Cardiac septum (tissue), 1 donor: ENCODE data around the gene UBN1. TPM values are rescaled to one million over a fixed set of nuclear protein-coding genes. Genes with fewer than 3 reads are reported as not detected.
"Not testable (repeated sequence)": the region's sequence is repeated elsewhere in the genome, so short reads cannot be mapped to it uniquely, and the experiment has no call there.

ENCODE experiments used
- DNase-seq: peaks from one replicate; pipeline ENCODE4 v3.0.0-alpha.2; 2020; ENCODE audit warnings: low spot score
- intact Hi-C: fragments of 100-400 bp; cut with DNase I; formaldehyde crosslinking; loops from one replicate; pipeline ENCODE4 v1.14.0; 2022
- total RNA-seq: library from RNA; stranded (reverse); fragmentation: NEBNext Ultra II Directional; extraction: Animal tissue kit (Norgen Biotek cat#: 25700); gene quantifications from one replicate; pipeline ENCODE4 v1.2.1, GENCODE V29; 2021
- donor health status: DM: no; HTN: no; CAD: no.

The UBN1 gene
- total RNA-seq, 1 donor from 2014 or later = 23.6 TPM

- no peak for DNase-seq
- intact Hi-C loops = no loop called here
Measured at GRCh38 chr16:4922721-4923342, 75.6 kb downstream of the UBN1 start.

GRCh38 chr16:4923853-4924252, 76.6 kb downstream of the UBN1 start:
- no peak for DNase-seq
- intact Hi-C loops = no loop called here

GRCh38 chr16:4924593-4925292, 77.5 kb downstream of the UBN1 start:
- intact Hi-C loops = no loop called here
- no peak for DNase-seq

- no peak for DNase-seq
- intact Hi-C loops = no loop called here
Measured at GRCh38 chr16:4925293-4925607, 78.0 kb downstream of the UBN1 start.

GRCh38 chr16:4925791-4926190, 78.5 kb downstream of the UBN1 start:
- DNase-seq = no peak
- intact Hi-C loops = no loop called here

- intact Hi-C loops = no loop called here
- DNase-seq = no peak
Measured at GRCh38 chr16:4926928-4927327, 79.6 kb downstream of the UBN1 start.

GRCh38 chr16:4927661-4928060, 80.4 kb downstream of the UBN1 start:
- intact Hi-C loops = no loop called here
- no peak for DNase-seq

GRCh38 chr16:4928227-4928626, 80.9 kb downstream of the UBN1 start:
- intact Hi-C loops = no loop called here
- DNase-seq = no peak

- intact Hi-C loops = not testable (repeated sequence)
Measured at GRCh38 chr16:4929619-4930018, 82.3 kb downstream of the UBN1 start.

GRCh38 chr16:4931381-4931780, 84.1 kb downstream of the UBN1 start:
- intact Hi-C loops = no loop called here

More at GRCh38 chr16:4929619-4930018, 82.3 kb downstream of the UBN1 start:
- not testable (repeated sequence) for DNase-seq

More at GRCh38 chr16:4931381-4931780, 84.1 kb downstream of the UBN1 start:
- no peak for DNase-seq

Other genes with a start within 250 kb of the UBN1 start
- gene UBALD1, start 232.6 kb upstream of the UBN1 start, total RNA-seq = 25.1 TPM
- gene MGRN1, start 222.7 kb upstream of the UBN1 start, total RNA-seq = 45.3 TPM
- 43.7 TPM for gene NUDT16L1, start 153.9 kb upstream of the UBN1 start, total RNA-seq
- 9.9 TPM for gene ANKS3, start 113.2 kb upstream of the UBN1 start, total RNA-seq
- gene DNAAF8, start 112.9 kb upstream of the UBN1 start, total RNA-seq = 0.65 TPM
- 7.2 TPM for gene ZNF500, start 80.3 kb upstream of the UBN1 start, total RNA-seq
- gene SEPTIN12, start 59.1 kb upstream of the UBN1 start, total RNA-seq = not detected
- gene SMIM22, start 52.1 kb upstream of the UBN1 start, total RNA-seq = not detected
- gene ROGDI, start 44.8 kb upstream of the UBN1 start, total RNA-seq = 69.9 TPM
- gene GLYR1, start 193 bp upstream of the UBN1 start, total RNA-seq = 64.9 TPM
- gene PPL, start 89.7 kb downstream of the UBN1 start, total RNA-seq = 5.6 TPM
- gene SEC14L5, start 110.8 kb downstream of the UBN1 start, total RNA-seq = 0.70 TPM
- gene NAGPA, start 186.5 kb downstream of the UBN1 start, total RNA-seq = 5.5 TPM
- 8.9 TPM for gene C16orf89, start 218.5 kb downstream of the UBN1 start, total RNA-seq
- 8.0 TPM for gene ALG1, start 224.4 kb downstream of the UBN1 start, total RNA-seq